Raji (cell line): ENCODE data around the gene UCK2.

Experiments used
- POLR2A ChIP-seq: IDR thresholded peaks from 2 replicates; pipeline ENCODE4 v1.6.1; 2011; ENCODE audit warnings: low read depth, low read length, control low read depth; ENCODE audit not compliant: insufficient read depth

Gene UCK2

GRCh38 chr1:165845992-165846748, 18.8 kb downstream of the UCK2 start:
- TF ChIP-seq POLR2A = no peak

DNA sequence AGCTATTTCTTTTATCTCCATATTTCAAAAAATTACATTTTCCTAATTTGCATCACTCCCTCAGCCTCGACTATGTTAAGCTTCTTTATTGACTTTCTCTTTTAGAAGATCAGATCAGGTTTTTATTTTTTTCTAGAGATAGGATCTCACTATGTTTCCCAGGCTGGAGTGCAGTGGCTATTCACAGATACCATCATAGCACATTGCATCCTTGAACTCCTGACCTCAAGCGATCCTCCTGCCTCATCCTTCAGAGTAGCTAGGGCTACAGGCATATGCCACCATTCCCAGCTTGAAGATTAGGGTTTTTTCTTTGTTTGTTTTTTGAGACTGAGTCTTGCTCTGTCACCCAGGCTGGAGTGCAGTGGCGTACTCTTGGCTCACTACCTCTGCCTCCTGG, 20.1 kb downstream of the UCK2 start:
- TF ChIP-seq POLR2A = no peak

GRCh38 chr1:165849353-165850133, 22.1 kb downstream of the UCK2 start:
- TF ChIP-seq POLR2A = no peak

GRCh38 chr1:165851034-165851658, 23.7 kb downstream of the UCK2 start:
- TF ChIP-seq POLR2A = no peak

DNA sequence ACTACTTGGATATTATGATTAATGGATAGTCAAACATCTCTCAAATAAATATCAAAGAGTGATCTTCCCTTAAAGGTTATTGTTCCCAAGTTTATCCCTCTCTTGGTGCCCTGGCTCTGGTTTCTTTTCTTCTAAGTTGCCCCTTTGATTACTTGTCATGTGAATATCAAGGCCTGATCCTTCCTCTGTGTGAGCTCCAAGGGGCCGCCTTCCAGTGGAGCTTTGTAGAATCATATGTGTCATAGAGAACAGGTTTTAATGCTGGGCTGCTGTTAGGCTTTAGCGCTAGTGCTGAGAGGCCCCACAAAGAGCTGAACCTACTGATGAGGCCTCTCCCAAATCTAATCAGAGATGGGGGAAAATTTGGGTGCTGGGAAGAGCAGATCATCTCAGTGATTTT, 25.5 kb downstream of the UCK2 start:
- TF ChIP-seq POLR2A = no peak

- TF ChIP-seq POLR2A = no peak
Observed at GRCh38 chr1:165853528-165854075, 26.2 kb downstream of the UCK2 start.

- TF ChIP-seq POLR2A = no peak
Observed at GRCh38 chr1:165854101-165854845, 26.9 kb downstream of the UCK2 start.

- TF ChIP-seq POLR2A = no peak
Observed at GRCh38 chr1:165855010-165855838, 27.8 kb downstream of the UCK2 start.

DNA sequence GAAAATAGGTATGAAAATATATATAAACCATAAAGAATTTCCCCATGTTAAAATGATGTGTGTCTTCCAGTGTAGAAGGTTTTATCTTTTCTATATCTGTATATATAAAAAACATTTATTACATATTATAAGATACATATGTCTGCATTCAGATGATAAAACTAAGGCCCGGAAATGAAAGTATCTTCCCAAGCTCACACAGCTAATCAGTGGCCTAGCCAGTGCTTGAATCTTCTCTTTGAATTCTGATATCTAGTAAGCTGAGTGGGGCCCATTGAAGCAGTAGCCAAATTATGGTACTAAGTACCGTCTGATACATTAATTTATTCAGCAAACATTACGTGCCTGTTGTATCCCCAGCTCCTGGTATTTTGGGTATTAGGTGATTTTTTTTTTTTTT, 28.6 kb downstream of the UCK2 start:
- no peak for TF ChIP-seq POLR2A

DNA sequence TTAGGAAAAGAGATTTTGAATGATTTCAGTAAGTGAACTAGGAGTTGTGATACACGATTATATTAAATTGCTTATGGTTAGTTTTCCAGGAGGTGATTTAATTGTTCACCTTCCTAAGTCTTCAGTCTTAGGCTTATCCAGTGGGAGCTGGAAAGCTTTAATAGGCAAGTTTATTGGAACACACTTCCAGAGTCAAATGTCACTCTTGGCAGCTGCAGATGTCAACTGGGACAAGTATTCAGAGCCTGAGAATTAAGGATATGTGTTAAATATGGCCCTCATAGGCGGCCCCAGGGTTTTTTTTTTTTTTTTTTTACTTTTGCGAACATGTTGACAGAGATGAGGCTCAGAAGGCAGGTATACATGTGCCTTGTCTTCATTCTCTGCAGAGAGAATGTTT, 29.2 kb downstream of the UCK2 start:
- TF ChIP-seq POLR2A = no peak

DNA sequence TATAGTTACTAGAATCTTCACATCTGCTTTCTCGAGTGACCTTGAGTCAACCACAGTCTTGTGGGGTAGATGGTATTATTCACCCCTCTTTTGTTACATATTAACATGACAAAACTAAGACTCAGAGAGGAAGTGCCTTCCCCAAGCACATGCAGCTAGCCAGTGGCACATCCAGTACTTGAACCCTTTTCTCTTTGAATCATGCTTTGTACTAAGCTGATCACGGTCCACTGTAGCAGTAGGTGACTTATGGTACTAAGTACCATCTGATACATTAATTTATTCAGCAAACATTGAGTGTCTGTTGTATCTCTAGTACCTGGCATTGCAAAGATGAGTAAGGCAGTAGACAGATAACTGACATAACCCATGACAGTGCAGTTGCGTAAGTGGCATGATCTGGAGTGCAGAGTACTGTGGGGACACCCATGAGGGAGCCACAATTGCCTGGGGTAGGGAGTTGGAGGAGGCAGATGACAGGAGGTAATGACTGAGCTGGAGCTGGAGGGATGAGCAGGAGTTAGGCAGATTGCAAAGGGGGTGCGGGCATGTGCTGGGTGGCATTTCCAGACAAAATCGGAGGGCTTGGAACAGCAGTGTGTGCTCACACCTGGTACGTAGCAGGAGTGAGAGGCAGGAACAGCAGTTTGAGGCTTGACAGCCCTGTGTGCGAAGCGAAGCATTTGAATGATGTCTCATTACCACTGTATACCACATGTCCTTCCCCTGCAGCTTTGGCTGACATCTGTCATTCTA, 29.8 kb downstream of the UCK2 start:
- TF ChIP-seq POLR2A = no peak

GRCh38 chr1:165858364-165858823, 31.0 kb downstream of the UCK2 start:
- no peak for TF ChIP-seq POLR2A
